HepG2 (cell line): ENCODE results near the gene ZNF234. TPM values are rescaled to one million over a fixed set of nuclear protein-coding genes. Genes with fewer than 3 reads are reported as not detected.

Source experiments
- AHR ChIP-seq: IDR thresholded peaks from 2 replicates; pipeline ENCODE4 v1.6.1; 2018; ENCODE audit warnings: missing genetic modification reagents, missing compliant biosample characterization
- ATAD3A ChIP-seq: sonication (generic); formaldehyde crosslinking; IDR thresholded peaks from 2 replicates; pipeline ENCODE4 v1.4.0; 2020; ENCODE audit warnings: missing genetic modification reagents
- BCL3 ChIP-seq: sonication (generic); formaldehyde crosslinking; IDR thresholded peaks from 2 replicates; pipeline ENCODE4 v1.5.1; 2020; ENCODE audit warnings: mild to moderate bottlenecking, missing genetic modification reagents, moderate library complexity
- CC2D1A ChIP-seq: sonication (generic); formaldehyde crosslinking; IDR thresholded peaks from 2 replicates; pipeline ENCODE4 v1.8.1; 2023; ENCODE audit warnings: mild to moderate bottlenecking, missing genetic modification reagents
- DR1 ChIP-seq: sonication (generic); formaldehyde crosslinking; IDR thresholded peaks from 2 replicates; pipeline ENCODE4 v1.8.0; 2021; ENCODE audit warnings: mild to moderate bottlenecking, missing genetic modification reagents, inconsistent platforms
- EHMT2 ChIP-seq: fragments of 200-600 bp; sonication (generic); IDR thresholded peaks from 2 replicates; pipeline ENCODE4 v1.7.0; 2017; ENCODE audit warnings: antibody characterized with exemption, low read depth, low read length, borderline replicate concordance
- MTF1 ChIP-seq: sonication (generic); formaldehyde crosslinking; IDR thresholded peaks from 2 replicates; pipeline ENCODE4 v1.5.0; 2020; ENCODE audit warnings: missing genetic modification reagents
- NFATC3 ChIP-seq: sonication (generic); formaldehyde crosslinking; IDR thresholded peaks from 2 replicates; pipeline ENCODE4 v1.5.1; 2020; ENCODE audit warnings: mild to moderate bottlenecking, missing genetic modification reagents
- NFE2L1 ChIP-seq: sonication (generic); formaldehyde crosslinking; IDR thresholded peaks from 2 replicates; pipeline ENCODE4 v1.4.0; 2020; ENCODE audit warnings: missing genetic modification reagents, mild to moderate bottlenecking, borderline replicate concordance
- NR0B2 ChIP-seq: sonication (generic); formaldehyde crosslinking; IDR thresholded peaks from 2 replicates; pipeline ENCODE4 v1.4.0; 2020; ENCODE audit warnings: mild to moderate bottlenecking, missing genetic modification reagents
- REST ChIP-seq, 2 experiments: IDR thresholded peaks; 2 replicates each; pipeline ENCODE4 v1.6.1; 2011 to 2012; ENCODE audit warnings: low read length in 2 of 2, borderline replicate concordance in 1 of 2, low read depth in 1 of 2, mild to moderate bottlenecking in 1 of 2, moderate library complexity in 1 of 2
- RNF2 ChIP-seq: fragments of 450-650 bp; conservative IDR thresholded peaks from 2 replicates; pipeline ENCODE4 v1.6.1; 2016; ENCODE audit warnings: low read depth
- RXRA ChIP-seq: sonication (generic); formaldehyde crosslinking; IDR thresholded peaks from 2 replicates; pipeline ENCODE4 v1.5.1; 2020; ENCODE audit warnings: missing genetic modification reagents
- SMC3 ChIP-seq: IDR thresholded peaks from 2 replicates; pipeline ENCODE4 v1.6.1; 2011; ENCODE audit warnings: low read length, improper control_type of control experiment
- ZNF274 ChIP-seq: sonication (generic); formaldehyde crosslinking; IDR thresholded peaks from 2 replicates; pipeline ENCODE4 v1.5.1; 2020; ENCODE audit warnings: mild to moderate bottlenecking, missing genetic modification reagents
- ZNF282 ChIP-seq: fragments of 450-650 bp; IDR thresholded peaks from 2 replicates; pipeline ENCODE4 v1.6.1; 2018; ENCODE audit not compliant: partially characterized antibody
- ZNF678 ChIP-seq: sonication (generic); formaldehyde crosslinking; IDR thresholded peaks from 2 replicates; pipeline ENCODE4 v1.4.0; 2020; ENCODE audit warnings: mild to moderate bottlenecking, missing genetic modification reagents
- ZNF766 ChIP-seq: sonication (generic); formaldehyde crosslinking; IDR thresholded peaks from 2 replicates; pipeline ENCODE4 v1.5.0; 2020; ENCODE audit warnings: missing genetic modification reagents, borderline replicate concordance
- ZNF841 ChIP-seq: sonication (generic); formaldehyde crosslinking; IDR thresholded peaks from 2 replicates; pipeline ENCODE4 v1.8.1; 2023; ENCODE audit warnings: missing genetic modification reagents, borderline replicate concordance
- ZSCAN25 ChIP-seq: sonication (generic); formaldehyde crosslinking; IDR thresholded peaks from 2 replicates; pipeline ENCODE4 v1.8.0; 2022; ENCODE audit warnings: mild to moderate bottlenecking, missing genetic modification reagents
- polyA plus RNA-seq, 8 experiments: library from polyadenylated mRNA; depleted of rRNA in 3 of 8; stranded (reverse) in 7 of 8; unstranded in 1 of 8; fragments of >200 nt; fragmentation: Illumina TruSeq in 4 of 8; extraction: Trizol in 4 of 8; gene quantifications; 2 replicates each; pipeline versions ENCODE4 v1.2.1 to v1.2.3, GENCODE V29; 2011 to 2016; ENCODE audit warnings: low read depth in 4 of 8, missing spikeins in 1 of 8, mixed read lengths in 1 of 8; ENCODE audit not compliant: insufficient read depth in 1 of 8
- total RNA-seq, 5 experiments: library from RNA; depleted of rRNA; stranded (reverse); fragments of >200 nt; fragmentation: Illumina TruSeq; extraction: Trizol; gene quantifications; 2 replicates each; pipeline ENCODE4 v1.2.3, GENCODE V29; 2016; ENCODE audit warnings: low read depth in 1 of 5
- TF ChIP-seq, protein P1 (sequence below): sonication (generic); formaldehyde crosslinking; IDR thresholded peaks from 2 replicates; pipeline ENCODE4 v1.5.0; 2020; ENCODE audit warnings: mild to moderate bottlenecking, missing genetic modification reagents
- TF ChIP-seq, protein P2 (sequence below): sonication (generic); formaldehyde crosslinking; IDR thresholded peaks from 2 replicates; pipeline ENCODE4 v1.9.0; 2022; ENCODE audit warnings: low read depth, missing genetic modification reagents

The ZNF234 gene
- total and polyA plus RNA-seq, 2 of the 13 experiments (the other 11 are each of a cell fraction or from before 2014, with no cell fraction given), result 3.5 to 11.2 TPM

- TF ChIP-seq, protein P1, sequence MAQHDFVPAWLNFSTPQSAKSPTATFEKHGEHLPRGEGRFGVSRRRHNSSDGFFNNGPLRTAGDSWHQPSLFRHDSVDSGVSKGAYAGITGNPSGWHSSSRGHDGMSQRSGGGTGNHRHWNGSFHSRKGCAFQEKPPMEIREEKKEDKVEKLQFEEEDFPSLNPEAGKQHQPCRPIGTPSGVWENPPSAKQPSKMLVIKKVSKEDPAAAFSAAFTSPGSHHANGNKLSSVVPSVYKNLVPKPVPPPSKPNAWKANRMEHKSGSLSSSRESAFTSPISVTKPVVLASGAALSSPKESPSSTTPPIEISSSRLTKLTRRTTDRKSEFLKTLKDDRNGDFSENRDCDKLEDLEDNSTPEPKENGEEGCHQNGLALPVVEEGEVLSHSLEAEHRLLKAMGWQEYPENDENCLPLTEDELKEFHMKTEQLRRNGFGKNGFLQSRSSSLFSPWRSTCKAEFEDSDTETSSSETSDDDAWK, result no peak
- peak; percentile 94 for TF ChIP-seq EHMT2
- no peak for TF ChIP-seq AHR
- peak; percentile 52; the same call in 1 of the 2 replicates for TF ChIP-seq ZNF274 (CRISPR knock-in tag)
- 0 out of 2 replicates have a peak, but pooled peaks have one; percentile 27 for TF ChIP-seq ZNF678 (CRISPR knock-in tag)
- TF ChIP-seq NR0B2 (CRISPR knock-in tag), result no peak
- TF ChIP-seq, protein P2, sequence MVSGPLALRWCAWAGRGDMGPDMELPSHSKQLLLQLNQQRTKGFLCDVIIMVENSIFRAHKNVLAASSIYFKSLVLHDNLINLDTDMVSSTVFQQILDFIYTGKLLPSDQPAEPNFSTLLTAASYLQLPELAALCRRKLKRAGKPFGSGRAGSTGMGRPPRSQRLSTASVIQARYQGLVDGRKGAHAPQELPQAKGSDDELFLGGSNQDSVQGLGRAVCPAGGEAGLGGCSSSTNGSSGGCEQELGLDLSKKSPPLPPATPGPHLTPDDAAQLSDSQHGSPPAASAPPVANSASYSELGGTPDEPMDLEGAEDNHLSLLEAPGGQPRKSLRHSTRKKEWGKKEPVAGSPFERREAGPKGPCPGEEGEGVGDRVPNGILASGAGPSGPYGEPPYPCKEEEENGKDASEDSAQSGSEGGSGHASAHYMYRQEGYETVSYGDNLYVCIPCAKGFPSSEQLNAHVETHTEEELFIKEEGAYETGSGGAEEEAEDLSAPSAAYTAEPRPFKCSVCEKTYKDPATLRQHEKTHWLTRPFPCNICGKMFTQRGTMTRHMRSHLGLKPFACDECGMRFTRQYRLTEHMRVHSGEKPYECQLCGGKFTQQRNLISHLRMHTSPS (CRISPR knock-in tag), result no peak
- TF ChIP-seq ATAD3A, result no peak
- TF ChIP-seq DR1 (CRISPR knock-in tag), result no peak; the same call in 1 of the 2 replicates
- no peak for TF ChIP-seq ZNF841
- TF ChIP-seq NFATC3, result no peak
- TF ChIP-seq BCL3 (CRISPR knock-in tag), result no peak
- TF ChIP-seq ZNF282, result no peak
- TF ChIP-seq SMC3, result no peak
- TF ChIP-seq ZSCAN25 (CRISPR knock-in tag), result no peak
- TF ChIP-seq CC2D1A (CRISPR knock-in tag), result no peak
- TF ChIP-seq MTF1 (CRISPR knock-in tag), result no peak
- no peak for TF ChIP-seq RNF2
- TF ChIP-seq REST (IDR thresholded peaks at IDR 0.05; ENCODE audit: borderline replicate concordance in 1 of 2, low read depth in 1 of 2, low read length in 2 of 2), result no peak
- TF ChIP-seq RXRA (CRISPR knock-in tag), result no peak; the same call in 1 of the 2 replicates
- peak; percentile 75; the same call in 1 of the 2 replicates for TF ChIP-seq ZNF766 (CRISPR knock-in tag)
- no peak for TF ChIP-seq NFE2L1 (CRISPR knock-in tag)
These were observed 65.9 kb downstream of the ZNF234 start (continued) for GRCh38 chr19:44207126-44207803.
